ENCODE data around the gene FLNB. TPM values are rescaled to one million over a fixed set of nuclear protein-coding genes. Genes with fewer than 3 reads are reported as not detected.

FLNB gene
- total and polyA plus RNA-seq, 2 of the 13 experiments (the other 11 are each of a cell fraction or from before 2014, with no cell fraction given), result 106 to 130 TPM

GRCh38 chr3:57992452-57993213, 15.6 kb upstream of the FLNB start (continued):
- TF ChIP-seq ZNF615 (CRISPR knock-in tag; IDR thresholded peaks at IDR 0.05; ENCODE audit: borderline replicate concordance), result no peak
- TF ChIP-seq SOX5 (CRISPR knock-in tag; IDR thresholded peaks at IDR 0.05; ENCODE audit: borderline replicate concordance), result peak; percentile 76; the same call in 1 of the 2 replicates
- no peak for TF ChIP-seq TEAD2 (CRISPR knock-in tag; IDR thresholded peaks at IDR 0.05)
- TF ChIP-seq ZNF3 (CRISPR knock-in tag; IDR thresholded peaks at IDR 0.05), result no peak
- TF ChIP-seq BCL6 (CRISPR knock-in tag; IDR thresholded peaks at IDR 0.05), result peak; percentile 84
- peak; percentile 75 for TF ChIP-seq ZMYM4 (CRISPR knock-in tag; IDR thresholded peaks at IDR 0.05)
- TF ChIP-seq MED1 (CRISPR knock-in tag; IDR thresholded peaks at IDR 0.05), result peak; percentile 75
- TF ChIP-seq ZBTB21 (CRISPR knock-in tag; IDR thresholded peaks at IDR 0.05), result no peak
- TF ChIP-seq ZBTB7B (CRISPR knock-in tag; IDR thresholded peaks at IDR 0.05), result peak; percentile 66; the same call in 1 of the 2 replicates
- no peak for TF ChIP-seq TOPORS (CRISPR knock-in tag; IDR thresholded peaks at IDR 0.05)
- TF ChIP-seq RNF2 (conservative IDR thresholded peaks at IDR 0.05; ENCODE audit: low read depth), result no peak
- no peak for TF ChIP-seq SMARCC2 (IDR thresholded peaks at IDR 0.05)
- peak; percentile 72 for TF ChIP-seq FOSL2 (CRISPR knock-in tag; IDR thresholded peaks at IDR 0.05)
- TF ChIP-seq HOXA5 (CRISPR knock-in tag; IDR thresholded peaks at IDR 0.05), result no peak
- TF ChIP-seq GLMP (CRISPR knock-in tag; IDR thresholded peaks at IDR 0.05; ENCODE audit: borderline replicate concordance), result no peak
- no peak for TF ChIP-seq ZNF24 (IDR thresholded peaks at IDR 0.05)
- TF ChIP-seq KLF16 (CRISPR knock-in tag; IDR thresholded peaks at IDR 0.05), result no peak
- TF ChIP-seq RAD21 (CRISPR knock-in tag; IDR thresholded peaks at IDR 0.05), result no peak
- TF ChIP-seq CENPX (CRISPR knock-in tag; IDR thresholded peaks at IDR 0.05), result no peak
- TF ChIP-seq HMGA1 (CRISPR knock-in tag; conservative IDR thresholded peaks at IDR 0.05), result no peak
- TF ChIP-seq ONECUT2 (CRISPR knock-in tag; IDR thresholded peaks at IDR 0.05), result no peak
- peak; percentile 48; the same call in 1 of the 2 replicates for TF ChIP-seq ZGPAT (CRISPR knock-in tag; IDR thresholded peaks at IDR 0.05)
- no peak for TF ChIP-seq ATF7-NPFF (CRISPR knock-in tag; IDR thresholded peaks at IDR 0.05; ENCODE audit: low read depth)
- no peak for TF ChIP-seq DBP (CRISPR knock-in tag; IDR thresholded peaks at IDR 0.05; ENCODE audit: not compliant biosample characterization)
- no peak for TF ChIP-seq ISX (CRISPR knock-in tag; conservative IDR thresholded peaks at IDR 0.05)
- peak; percentile 42 for TF ChIP-seq NFYC (CRISPR knock-in tag; IDR thresholded peaks at IDR 0.05)
- TF ChIP-seq ZNF674 (CRISPR knock-in tag; IDR thresholded peaks at IDR 0.05; ENCODE audit: low read depth), result no peak
- TF ChIP-seq TFE3 (CRISPR knock-in tag; IDR thresholded peaks at IDR 0.05), result no peak
- no peak for TF ChIP-seq GTF3A (CRISPR knock-in tag; conservative IDR thresholded peaks at IDR 0.05)
